Measurements from ENCODE around the gene AUP1. TPM values are rescaled to one million over a fixed set of nuclear protein-coding genes. Genes with fewer than 3 reads are reported as not detected.

AUP1 gene
- total RNA-seq, 4 donors from 2014 or later, result 62.7 to 92.1 (median 86.2) TPM

DNA sequence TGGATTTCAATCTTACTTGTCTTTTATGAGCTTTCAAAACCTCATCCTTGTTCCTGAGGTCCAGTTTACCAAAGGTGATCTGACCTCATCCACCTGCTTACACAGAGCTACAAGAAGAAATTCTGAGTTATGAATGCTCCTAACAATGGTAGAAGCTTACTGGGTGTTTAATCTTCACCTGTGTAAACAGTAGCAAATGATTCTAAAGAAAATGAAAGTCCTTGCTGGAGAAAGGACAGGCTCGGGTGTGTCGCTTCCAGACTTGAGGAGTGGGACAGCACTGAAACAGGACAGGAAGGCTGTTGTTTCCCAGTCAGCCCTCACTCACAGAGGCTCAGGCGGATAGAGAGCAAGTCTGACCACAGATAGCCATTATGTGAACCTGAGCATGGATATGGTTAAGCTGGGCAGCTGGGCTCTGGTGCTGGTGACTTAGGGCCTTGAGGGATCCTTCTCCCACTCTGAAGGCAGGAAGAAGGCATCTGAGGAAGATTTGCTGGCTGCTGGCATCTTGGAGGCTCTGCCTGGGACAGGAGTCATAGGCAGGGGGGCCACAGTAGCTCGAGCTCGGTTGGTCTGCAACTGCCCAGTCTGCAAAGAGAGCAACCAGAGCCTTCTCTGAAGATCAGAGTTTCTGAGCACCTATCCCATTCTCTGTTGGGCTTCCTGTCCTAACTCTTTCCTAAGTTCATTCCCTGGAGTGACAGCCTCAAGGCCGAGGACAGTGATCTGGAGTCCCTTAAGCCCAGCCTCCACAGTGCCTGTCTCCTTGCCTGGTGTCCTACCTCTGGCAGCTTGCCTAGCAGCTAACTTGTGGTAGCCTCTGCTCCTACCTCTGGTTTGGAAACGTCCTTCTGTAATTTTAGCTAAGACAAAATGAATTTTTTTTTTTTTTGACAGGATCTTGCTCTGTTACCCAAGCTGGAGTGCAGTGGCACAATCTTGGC lies 29.1 kb upstream of the AUP1 start:
- ATAC-seq, result no peak
- Histone ChIP-seq H3K4me1 (peaks cover 0 to 21% (median 7%) of the 10 kb centered on the region in 3 donors), H3K36me3 (peaks cover 0 to 11% of the 10 kb centered on the region in 2 donors), H3K9me3 (no peaks in the 10 kb centered on the region), H3K4me3 (no peak overlapping the region), H3K27ac (no peak overlapping the region), H3K27me3 (peaks cover 35% of the 10 kb centered on the region)
- WGBS, 2 donors (ENCODE audit: low coverage in 1 of 2), result 50 to 60% methylated on average over 5 to 6 of the region's 7 CpGs
- no peak for TF ChIP-seq POLR2AphosphoS5 (IDR thresholded peaks at IDR 0.05)
- TF ChIP-seq EP300 (IDR thresholded peaks at IDR 0.05), result no peak
- TF ChIP-seq, protein P1, sequence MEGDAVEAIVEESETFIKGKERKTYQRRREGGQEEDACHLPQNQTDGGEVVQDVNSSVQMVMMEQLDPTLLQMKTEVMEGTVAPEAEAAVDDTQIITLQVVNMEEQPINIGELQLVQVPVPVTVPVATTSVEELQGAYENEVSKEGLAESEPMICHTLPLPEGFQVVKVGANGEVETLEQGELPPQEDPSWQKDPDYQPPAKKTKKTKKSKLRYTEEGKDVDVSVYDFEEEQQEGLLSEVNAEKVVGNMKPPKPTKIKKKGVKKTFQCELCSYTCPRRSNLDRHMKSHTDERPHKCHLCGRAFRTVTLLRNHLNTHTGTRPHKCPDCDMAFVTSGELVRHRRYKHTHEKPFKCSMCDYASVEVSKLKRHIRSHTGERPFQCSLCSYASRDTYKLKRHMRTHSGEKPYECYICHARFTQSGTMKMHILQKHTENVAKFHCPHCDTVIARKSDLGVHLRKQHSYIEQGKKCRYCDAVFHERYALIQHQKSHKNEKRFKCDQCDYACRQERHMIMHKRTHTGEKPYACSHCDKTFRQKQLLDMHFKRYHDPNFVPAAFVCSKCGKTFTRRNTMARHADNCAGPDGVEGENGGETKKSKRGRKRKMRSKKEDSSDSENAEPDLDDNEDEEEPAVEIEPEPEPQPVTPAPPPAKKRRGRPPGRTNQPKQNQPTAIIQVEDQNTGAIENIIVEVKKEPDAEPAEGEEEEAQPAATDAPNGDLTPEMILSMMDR (IDR thresholded peaks at IDR 0.05), result no peak
- no peak for TF ChIP-seq POLR2A (IDR thresholded peaks at IDR 0.05)

DNA sequence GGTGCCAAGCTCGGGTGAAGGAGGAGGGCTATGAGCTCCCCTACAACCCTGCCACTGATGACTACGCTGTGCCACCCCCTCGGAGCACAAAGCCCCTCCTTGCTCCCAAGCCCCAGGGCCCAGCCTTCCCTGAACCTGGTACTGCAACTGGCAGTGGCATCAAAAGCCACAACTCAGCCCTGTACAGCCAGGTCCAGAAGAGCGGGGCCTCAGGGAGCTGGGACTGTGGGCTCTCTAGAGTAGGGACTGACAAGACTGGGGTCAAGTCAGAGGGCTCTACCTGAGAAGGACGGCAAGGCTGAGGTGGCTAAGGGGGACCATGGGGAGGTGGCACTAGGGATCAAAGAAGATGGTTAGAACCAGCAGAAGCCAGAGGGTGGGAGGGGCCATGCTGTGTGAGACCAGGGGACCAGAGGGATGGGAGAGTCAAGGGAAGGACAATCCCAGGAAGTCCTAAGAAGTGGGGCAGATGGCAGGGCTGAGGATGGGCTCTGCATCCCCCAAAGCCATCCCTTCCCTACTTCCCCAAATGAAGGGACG lies 27.4 kb upstream of the AUP1 start:
- Histone ChIP-seq H3K27ac (no peak overlapping the region), H3K27me3 (peaks cover 21% of the 10 kb centered on the region), H3K9me3 (no peaks in the 10 kb centered on the region), H3K4me1 (peaks cover 0 to 29% (median 10%) of the 10 kb centered on the region in 3 donors), H3K4me3 (no peak overlapping the region), H3K36me3 (peaks cover 0 to 11% of the 10 kb centered on the region in 2 donors)
- ATAC-seq, result no peak
- TF ChIP-seq POLR2AphosphoS5 (IDR thresholded peaks at IDR 0.05), result no peak
- TF ChIP-seq EP300 (IDR thresholded peaks at IDR 0.05), result no peak
- TF ChIP-seq, protein P1 (IDR thresholded peaks at IDR 0.05), result no peak
- TF ChIP-seq POLR2A (IDR thresholded peaks at IDR 0.05), result no peak
- WGBS, 2 donors (ENCODE audit: low coverage in 1 of 2), result 83% methylated on average over 1 to 2 of the region's 6 CpGs

DNA sequence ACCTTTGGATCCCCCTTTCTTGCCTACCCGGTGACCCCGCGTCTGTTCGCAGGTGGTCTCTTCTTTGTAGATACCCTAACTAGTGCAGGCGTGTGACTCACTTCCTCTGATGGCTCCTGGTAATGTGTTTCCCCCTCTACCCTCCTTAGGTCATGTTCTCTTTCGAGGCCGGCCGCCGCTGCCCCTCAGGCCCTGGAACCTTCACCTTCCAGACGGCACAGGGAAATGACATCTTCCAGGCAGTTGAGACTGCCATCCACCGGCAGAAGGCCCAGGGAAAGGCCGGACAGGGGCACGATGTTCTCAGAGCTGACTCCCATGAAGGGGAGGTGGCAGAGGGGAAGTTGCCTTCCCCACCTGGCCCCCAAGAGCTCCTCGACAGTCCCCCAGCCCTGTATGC lies 26.7 kb upstream of the AUP1 start:
- 80% methylated on average over 3 of the region's 14 CpGs; no CpG with 5 or more reads in 1 of the 2 donors for WGBS, 2 donors (ENCODE audit: low coverage in 1 of 2)
- H3K4me1 ChIP-seq, result peaks cover 0 to 29% (median 10%) of the 10 kb centered on the region in 3 donors

DNA sequence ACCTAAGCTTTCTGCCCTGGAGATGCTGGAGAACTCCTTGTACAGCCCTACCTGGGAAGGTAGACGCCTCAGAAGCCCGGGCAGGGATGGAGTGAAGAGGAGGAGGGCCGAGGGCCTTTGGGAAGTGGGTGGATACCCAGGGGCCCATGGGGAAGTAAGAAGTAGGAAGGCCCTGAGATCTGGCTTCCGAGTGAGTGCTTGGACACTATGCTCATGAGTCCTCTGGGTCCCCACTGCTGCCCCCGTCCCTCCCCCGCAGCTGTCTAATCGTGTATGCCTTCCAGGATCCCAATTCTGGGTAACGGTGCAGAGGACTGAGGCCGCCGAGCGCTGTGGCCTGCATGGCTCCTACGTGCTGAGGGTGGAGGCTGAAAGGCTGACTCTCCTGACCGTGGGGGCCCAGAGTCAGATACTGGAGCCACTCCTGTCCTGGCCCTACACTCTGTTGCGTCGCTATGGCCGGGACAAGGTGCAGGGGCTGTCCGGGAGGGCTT lies 26.2 kb upstream of the AUP1 start:
- Histone ChIP-seq H3K36me3 (peaks cover 0 to 11% of the 10 kb centered on the region in 2 donors), H3K27ac (peak overlapping the region in 3 of 4 donors; percentile 91 to 95 (median 92)), H3K4me1 (peaks cover 0 to 32% (median 10%) of the 10 kb centered on the region in 3 donors), H3K4me3 (peak overlapping the region in 1 of 2 donors; percentile 84), H3K27me3 (peaks cover 11% of the 10 kb centered on the region), H3K9me3 (no peaks in the 10 kb centered on the region)
- no peak for TF ChIP-seq EP300 (IDR thresholded peaks at IDR 0.05)
- no peak for TF ChIP-seq POLR2A (IDR thresholded peaks at IDR 0.05)
- no peak for TF ChIP-seq POLR2AphosphoS5 (IDR thresholded peaks at IDR 0.05)
- TF ChIP-seq, protein P1 (IDR thresholded peaks at IDR 0.05), result no peak
- 54% methylated on average over 3 of the region's 17 CpGs; no CpG with 5 or more reads in 1 of the 2 donors for WGBS, 2 donors (ENCODE audit: low coverage in 1 of 2)
- ATAC-seq, result no peak

More for the DNA sequence above, 26.7 kb upstream of the AUP1 start:
- H3K27ac ChIP-seq, result no peak overlapping the region
- H3K27me3 ChIP-seq, result peaks cover 14% of the 10 kb centered on the region
- no peaks in the 10 kb centered on the region for H3K9me3 ChIP-seq
- H3K36me3 ChIP-seq, result peaks cover 0 to 11% of the 10 kb centered on the region in 2 donors
- H3K4me3 ChIP-seq, result peak overlapping the region in 1 of 2 donors; percentile 84
- TF ChIP-seq, protein P1 (IDR thresholded peaks at IDR 0.05), result no peak
- TF ChIP-seq EP300 (IDR thresholded peaks at IDR 0.05) (no peak), POLR2A (IDR thresholded peaks at IDR 0.05) (no peak), POLR2AphosphoS5 (IDR thresholded peaks at IDR 0.05) (no peak)
- ATAC-seq, result no peak

Measured in gastroesophageal sphincter (tissue), 4 donors.